K562 (cell line): Measurements from ENCODE around the gene RAB3IP. TPM values are rescaled to one million over a fixed set of nuclear protein-coding genes. Genes with fewer than 3 reads are reported as not detected.

Experiments used
- ATAC-seq: fragments of 200-7000 bp; cut with Tn5 transposase; 3 replicates; pipeline ENCODE4 v1.9.1; 2020; ENCODE audit warnings: moderate library complexity
- BruUV-seq: library from RNA; stranded (reverse); fragments of 400-500 nt; replicated peaks from 2 replicates; lab custom pipeline; 2021; lab: Mats Ljungman, UMichigan
- CTCF ChIA-PET: fragments of 300-600 bp; formaldehyde crosslinking; extraction: SDS; loops from one replicate; lab custom pipeline; 2021; ENCODE audit warnings: low intra/inter-chr PET ratio; lab: Yijun Ruan, JAX
- POLR2A ChIA-PET: fragments of 300-600, 350-650 bp; sonication (Branson Sonifier 250); formaldehyde crosslinking; extraction: SDS; loops from one replicate; lab custom pipeline; 2021; ENCODE audit warnings: antibody characterized with exemption, inconsistent platforms; lab: Yijun Ruan, JAX
- DNase-seq, 4 experiments: peaks; one replicate each; pipeline versions ENCODE4 v3.0.0 to v3.0.0-alpha.2; 2011 to 2018; ENCODE audit warnings: low spot score in 3 of 4, mixed read lengths in 3 of 4; ENCODE audit errors: extremely low read depth in 1 of 4
- FAIRE-seq: peaks from 2 replicates; lab custom pipeline; 2011; peaks lifted over from hg19 to GRCh38; lab: Jason Lieb, UNC
- H2AFZ ChIP-seq: 2 replicates; pipeline ENCODE4 v1.6.0; 2011; ENCODE audit warnings: low read depth, low read length, control low read depth, inconsistent platforms
- H3K27ac ChIP-seq: fragments of 200-600 bp; 3 replicates; pipeline ENCODE4 v1.8.0; 2011; ENCODE audit warnings: low read depth, mild to moderate bottlenecking, control low read depth, inconsistent platforms, low read length, moderate library complexity, mixed read lengths; ENCODE audit errors: extremely low read depth
- H3K27me3 ChIP-seq, 2 experiments: fragments of 300-600 bp in 1 of 2; 2 replicates in 1 of 2; 3 replicates in 1 of 2; pipeline versions ENCODE4 v1.6.0 to v1.8.0; 2011; ENCODE audit warnings: inconsistent platforms in 2 of 2, low read length in 2 of 2, mild to moderate bottlenecking in 1 of 2, mixed read lengths in 1 of 2, moderate library complexity in 1 of 2; ENCODE audit not compliant: control insufficient read depth in 2 of 2, insufficient read depth in 2 of 2
- H3K36me3 ChIP-seq: fragments of 300-600 bp; 3 replicates; pipeline ENCODE4 v1.8.0; 2011; ENCODE audit warnings: mild to moderate bottlenecking, low read length, inconsistent platforms; ENCODE audit not compliant: control insufficient read depth, insufficient read depth
- H3K4me1 ChIP-seq, 2 experiments: fragments of 200-600 bp in 1 of 2; replicated peaks in 1 of 2; 2 replicates in 1 of 2; 3 replicates in 1 of 2; pipeline versions ENCODE4 v1.5.1 to v1.8.0; 2011; ENCODE audit warnings: inconsistent platforms in 2 of 2, low read length in 2 of 2, mild to moderate bottlenecking in 1 of 2, mixed read lengths in 1 of 2, moderate library complexity in 1 of 2; ENCODE audit not compliant: control insufficient read depth in 2 of 2, insufficient read depth in 2 of 2
- H3K4me2 ChIP-seq: 2 replicates; pipeline ENCODE4 v1.6.1; 2011; ENCODE audit warnings: low read length, control low read depth, inconsistent platforms, mixed read lengths; ENCODE audit not compliant: insufficient read depth
- H3K4me3 ChIP-seq: fragments of 200-600 bp; sonication (generic), shearing (Covaris generic); 2 replicates; pipeline ENCODE4 v1.5.1; 2016; ENCODE audit warnings: control low read depth, inconsistent platforms
- H3K79me2 ChIP-seq: fragments of 200-600 bp; 3 replicates; pipeline ENCODE4 v1.8.0; 2011; ENCODE audit warnings: low read length, inconsistent platforms; ENCODE audit not compliant: control insufficient read depth, insufficient read depth
- H3K9ac ChIP-seq, 2 experiments: 2 replicates each; pipeline versions ENCODE4 v1.6.0 to v1.6.1; 2011; ENCODE audit warnings: low read depth in 2 of 2, low read length in 2 of 2, control low read depth in 1 of 2, inconsistent platforms in 1 of 2, mild to moderate bottlenecking in 1 of 2, mixed read lengths in 1 of 2; ENCODE audit not compliant: insufficient read depth in 1 of 2
- H3K9me1 ChIP-seq: one replicate; pipeline ENCODE4 v1.6.0; 2011; ENCODE audit warnings: inconsistent platforms, mild to moderate bottlenecking, low read length, moderate library complexity; ENCODE audit not compliant: control insufficient read depth, insufficient read depth
- H3K9me3 ChIP-seq: replicated peaks from 2 replicates; pipeline ENCODE4 v1.5.1; 2011; ENCODE audit warnings: low read depth, low read length, inconsistent platforms; ENCODE audit not compliant: control insufficient read depth, insufficient read depth
- H4K20me1 ChIP-seq: replicated peaks from 2 replicates; pipeline ENCODE4 v1.6.1; 2011; ENCODE audit warnings: low read length, inconsistent platforms, mixed read lengths; ENCODE audit not compliant: control insufficient read depth, insufficient read depth
- BCOR ChIP-seq: fragments of 450-650 bp; IDR thresholded peaks from 2 replicates; pipeline ENCODE4 v1.6.1; 2016
- GTF2A2 ChIP-seq: IDR thresholded peaks from 2 replicates; pipeline ENCODE4 v1.6.1; 2016; ENCODE audit warnings: mild to moderate bottlenecking, missing genetic modification characterization, missing compliant biosample characterization
- NR1H2 ChIP-seq: sonication (generic); formaldehyde crosslinking; IDR thresholded peaks from 2 replicates; pipeline ENCODE4 v1.4.0; 2020; ENCODE audit warnings: mild to moderate bottlenecking, missing genetic modification reagents
- PCBP1 ChIP-seq: fragments of 200-400 bp; formaldehyde crosslinking; IDR thresholded peaks from 2 replicates; pipeline ENCODE4 v1.6.1; 2018; ENCODE audit warnings: mild to moderate bottlenecking, low read depth, low read length; ENCODE audit not compliant: poor library complexity, severe bottlenecking
- PTBP1 ChIP-seq: fragments of 200-400 bp; formaldehyde crosslinking; IDR thresholded peaks from 2 replicates; pipeline ENCODE4 v1.6.1; 2017; ENCODE audit warnings: low read depth, low read length
- PTTG1 ChIP-seq: fragments of 450-650 bp; IDR thresholded peaks from 2 replicates; pipeline ENCODE4 v1.6.1; 2016; ENCODE audit warnings: low read depth, mild to moderate bottlenecking, missing genetic modification characterization, missing compliant biosample characterization
- STAT5A ChIP-seq: IDR thresholded peaks from 2 replicates; pipeline ENCODE4 v1.6.1; 2012; ENCODE audit warnings: low read length, inconsistent platforms, borderline replicate concordance
- ZBTB7A ChIP-seq: IDR thresholded peaks from 2 replicates; pipeline ENCODE4 v1.6.1; 2011; ENCODE audit warnings: low read depth, mild to moderate bottlenecking, low read length, moderate library complexity, borderline replicate concordance; ENCODE audit not compliant: control insufficient read depth
- WGBS: fragments of 100-300 bp; shearing (Covaris generic); methylation state at CpG from one replicate; pipeline ENCODE4 v1.1.6; 2016; ENCODE audit warnings: low coverage, mixed read lengths; ENCODE audit not compliant: insufficient coverage; ENCODE audit errors: missing lambda C conversion rate; 5-methylcytosine and 5-hydroxymethylcytosine counted together
- in situ Hi-C: fragments of 300-500 bp; cut with MboI; formaldehyde crosslinking; loops from 4 replicates; pipeline ENCODE4 v1.15.0; 2018; ENCODE audit warnings: inconsistent platforms, mixed read lengths
- intact Hi-C: fragments of 100-400 bp; cut with micrococcal nuclease; formaldehyde crosslinking; loops from 2 replicates; pipeline ENCODE4 v1.14.2; 2022
- polyA plus RNA-seq, 8 experiments: library from polyadenylated mRNA; depleted of rRNA in 4 of 8; stranded (reverse) in 5 of 8; unstranded in 3 of 8; fragments of >200 nt; fragmentation: Nextera tagmentation in 2 of 8; fragmentation: Illumina TruSeq in 1 of 8; extraction: Ambion mirVana in 2 of 8; extraction: Trizol in 1 of 8; gene quantifications; 2 replicates each; pipeline versions ENCODE4 v1.2.1 to v1.2.3, GENCODE V29; 2011 to 2014; ENCODE audit warnings: inconsistent platforms in 1 of 8, missing spikeins in 1 of 8
- total RNA-seq, 7 experiments: library from RNA; depleted of rRNA in 6 of 7; stranded (reverse); fragments of >200 nt in 6 of 7; fragmentation: Illumina TruSeq in 2 of 7; extraction: Trizol in 2 of 7; gene quantifications; 2 replicates each; pipeline versions ENCODE4 v1.2.1 to v1.2.3, GENCODE V29; 2011 to 2021; ENCODE audit warnings: low replicate concordance in 1 of 7
- TF ChIP-seq, protein P1 (sequence below): conservative IDR thresholded peaks from 2 replicates; pipeline ENCODE4 v1.6.1; 2011; ENCODE audit warnings: low read depth, mild to moderate bottlenecking, low read length; ENCODE audit not compliant: control insufficient read depth
- TF ChIP-seq, protein P2 (sequence below): sonication (generic); formaldehyde crosslinking; IDR thresholded peaks from 2 replicates; pipeline ENCODE4 v1.8.0; 2022; ENCODE audit warnings: mild to moderate bottlenecking, missing genetic modification reagents, borderline replicate concordance

The RAB3IP gene
- total and polyA plus RNA-seq, 9 of the 15 experiments (the other 6 are each of a cell fraction or from before 2014, with no cell fraction given) = 5.6 to 25.5 (median 11.3) TPM

DNA sequence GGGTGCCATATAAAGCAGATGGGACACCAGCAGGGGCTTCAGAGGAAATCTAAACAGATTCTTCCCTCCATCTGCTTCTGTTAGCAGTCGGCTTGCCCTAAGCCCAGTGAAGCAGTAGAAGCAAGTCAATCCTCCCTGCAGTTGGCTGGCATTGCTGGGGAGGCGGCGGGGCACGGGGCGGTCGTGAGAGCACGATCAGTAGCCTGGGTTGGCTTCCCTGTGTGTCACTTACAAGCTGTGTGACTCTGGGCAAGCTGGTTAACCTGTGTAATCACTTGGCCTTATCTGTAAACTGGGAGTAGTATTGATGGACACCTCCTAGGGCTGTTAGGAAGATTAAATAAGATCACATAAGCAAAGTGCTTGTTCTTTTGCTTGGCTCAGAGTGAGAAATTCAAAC is 105.8 kb downstream of the RAB3IP start:
- FAIRE-seq = no peak

More for the DNA sequence above, 105.8 kb downstream of the RAB3IP start:
- ATAC-seq (no peak), DNase-seq (no peak)
- H4K20me1 ChIP-seq = no peaks in the 10 kb centered on the region
- no TSS peak for BruUV-seq
- ChIA-PET POLR2A (interaction anchor here (1.0 kb wide), 1 partner anchor 25 kb away, joined by 3 read pairs; no protein-coding TSS in a partner anchor), CTCF (no interaction called here)
- no peaks in the 10 kb centered on the region for H3K9me1 ChIP-seq
- H3K4me1 ChIP-seq = no peaks in the 10 kb centered on the region
- no peaks in the 10 kb centered on the region for H3K36me3 ChIP-seq
- no peak overlapping the region for H3K9ac ChIP-seq
- in situ Hi-C loops (no loop called here), intact Hi-C loops (no loop called here)
- WGBS = 2% methylated on average over 7 of the region's 7 CpGs
- H3K27me3 ChIP-seq = no peaks in the 10 kb centered on the region; a peak in 1 of 5 replicates
- H3K79me2 ChIP-seq = no peaks in the 10 kb centered on the region
- TF ChIP-seq, protein P1, sequence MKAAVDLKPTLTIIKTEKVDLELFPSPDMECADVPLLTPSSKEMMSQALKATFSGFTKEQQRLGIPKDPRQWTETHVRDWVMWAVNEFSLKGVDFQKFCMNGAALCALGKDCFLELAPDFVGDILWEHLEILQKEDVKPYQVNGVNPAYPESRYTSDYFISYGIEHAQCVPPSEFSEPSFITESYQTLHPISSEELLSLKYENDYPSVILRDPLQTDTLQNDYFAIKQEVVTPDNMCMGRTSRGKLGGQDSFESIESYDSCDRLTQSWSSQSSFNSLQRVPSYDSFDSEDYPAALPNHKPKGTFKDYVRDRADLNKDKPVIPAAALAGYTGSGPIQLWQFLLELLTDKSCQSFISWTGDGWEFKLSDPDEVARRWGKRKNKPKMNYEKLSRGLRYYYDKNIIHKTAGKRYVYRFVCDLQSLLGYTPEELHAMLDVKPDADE = no peak
- no peak for TF ChIP-seq BCOR
- TF ChIP-seq, protein P2, sequence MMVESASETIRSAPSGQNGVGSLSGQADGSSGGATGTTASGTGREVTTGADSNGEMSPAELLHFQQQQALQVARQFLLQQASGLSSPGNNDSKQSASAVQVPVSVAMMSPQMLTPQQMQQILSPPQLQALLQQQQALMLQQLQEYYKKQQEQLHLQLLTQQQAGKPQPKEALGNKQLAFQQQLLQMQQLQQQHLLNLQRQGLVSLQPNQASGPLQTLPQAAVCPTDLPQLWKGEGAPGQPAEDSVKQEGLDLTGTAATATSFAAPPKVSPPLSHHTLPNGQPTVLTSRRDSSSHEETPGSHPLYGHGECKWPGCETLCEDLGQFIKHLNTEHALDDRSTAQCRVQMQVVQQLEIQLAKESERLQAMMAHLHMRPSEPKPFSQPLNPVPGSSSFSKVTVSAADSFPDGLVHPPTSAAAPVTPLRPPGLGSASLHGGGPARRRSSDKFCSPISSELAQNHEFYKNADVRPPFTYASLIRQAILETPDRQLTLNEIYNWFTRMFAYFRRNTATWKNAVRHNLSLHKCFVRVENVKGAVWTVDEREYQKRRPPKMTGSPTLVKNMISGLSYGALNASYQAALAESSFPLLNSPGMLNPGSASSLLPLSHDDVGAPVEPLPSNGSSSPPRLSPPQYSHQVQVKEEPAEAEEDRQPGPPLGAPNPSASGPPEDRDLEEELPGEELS (CRISPR knock-in tag) = no peak
- no peak for TF ChIP-seq GTF2A2 (tag)
- TF ChIP-seq NR1H2 (CRISPR knock-in tag) = no peak
- no peak for TF ChIP-seq PTTG1 (tag)
- TF ChIP-seq STAT5A = no peak
- TF ChIP-seq PTBP1 = no peak
- TF ChIP-seq ZBTB7A = no peak
- no peak for TF ChIP-seq PCBP1
- no peak overlapping the region for H3K4me3 ChIP-seq
- H3K9me3 ChIP-seq = no peaks in the 10 kb centered on the region
- H2AFZ ChIP-seq = no peak overlapping the region
- H3K27ac ChIP-seq = no peak overlapping the region
- no peak overlapping the region for H3K4me2 ChIP-seq
